T-helper 2 cell treated with Interferon-gamma antibody and Interleukin-4, amounts not matched to agents 5 μg/mL and 100 μg/mL, for 36 hours (primary cell): ENCODE measurements around the gene FGD5.

Source experiments
- DNase-seq: peaks from one replicate; pipeline ENCODE4 v3.0.0; 2021; ENCODE audit warnings: low spot score
- H3K27ac Mint-ChIP-seq: one replicate; pipeline ENCODE4 v1.8.0; 2021; ENCODE audit warnings: mild to moderate bottlenecking, mixed read lengths
- H3K27me3 Mint-ChIP-seq: one replicate; pipeline ENCODE4 v1.8.0; 2021; ENCODE audit warnings: low read depth, mixed read lengths
- H3K36me3 Mint-ChIP-seq: one replicate; pipeline ENCODE4 v1.8.0; 2021; ENCODE audit warnings: low read depth, mixed read lengths
- H3K4me1 Mint-ChIP-seq: one replicate; pipeline ENCODE4 v1.8.0; 2021; ENCODE audit warnings: low read depth, mixed read lengths
- H3K4me3 Mint-ChIP-seq: one replicate; pipeline ENCODE4 v1.8.0; 2022; ENCODE audit warnings: mild to moderate bottlenecking, moderate library complexity, mixed read lengths
- H3K9me3 Mint-ChIP-seq: one replicate; pipeline ENCODE4 v1.8.0; 2021; ENCODE audit warnings: mixed read lengths

FGD5 gene

DNA sequence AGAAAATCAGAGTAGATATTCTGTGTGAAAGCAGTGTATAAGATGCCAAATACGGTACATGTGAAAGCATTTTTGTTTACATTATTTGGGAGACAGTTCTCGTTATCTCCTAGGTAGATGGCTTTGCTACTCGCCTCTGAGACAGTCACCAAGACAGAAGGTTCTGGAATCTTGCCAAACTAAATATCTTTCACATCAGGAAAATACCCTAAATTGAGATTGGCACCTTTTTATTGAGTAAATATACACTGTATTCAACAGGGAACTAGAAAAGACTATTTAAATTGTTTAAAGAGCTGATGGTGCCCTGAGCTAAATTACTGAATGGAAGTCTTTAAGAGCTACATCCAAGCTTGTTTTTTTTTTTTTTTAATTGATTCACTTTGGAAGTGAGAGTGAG is 3.4 kb downstream of the FGD5 start:
- no peaks in the 10 kb centered on the region for H3K36me3 Mint-ChIP-seq
- no peak for DNase-seq
- H3K9me3 Mint-ChIP-seq: no peaks in the 10 kb centered on the region
- no peak overlapping the region for H3K27ac Mint-ChIP-seq
- H3K4me3 Mint-ChIP-seq: no peak overlapping the region
- no peaks in the 10 kb centered on the region for H3K4me1 Mint-ChIP-seq
- peaks cover 4% of the 10 kb centered on the region for H3K27me3 Mint-ChIP-seq

DNA sequence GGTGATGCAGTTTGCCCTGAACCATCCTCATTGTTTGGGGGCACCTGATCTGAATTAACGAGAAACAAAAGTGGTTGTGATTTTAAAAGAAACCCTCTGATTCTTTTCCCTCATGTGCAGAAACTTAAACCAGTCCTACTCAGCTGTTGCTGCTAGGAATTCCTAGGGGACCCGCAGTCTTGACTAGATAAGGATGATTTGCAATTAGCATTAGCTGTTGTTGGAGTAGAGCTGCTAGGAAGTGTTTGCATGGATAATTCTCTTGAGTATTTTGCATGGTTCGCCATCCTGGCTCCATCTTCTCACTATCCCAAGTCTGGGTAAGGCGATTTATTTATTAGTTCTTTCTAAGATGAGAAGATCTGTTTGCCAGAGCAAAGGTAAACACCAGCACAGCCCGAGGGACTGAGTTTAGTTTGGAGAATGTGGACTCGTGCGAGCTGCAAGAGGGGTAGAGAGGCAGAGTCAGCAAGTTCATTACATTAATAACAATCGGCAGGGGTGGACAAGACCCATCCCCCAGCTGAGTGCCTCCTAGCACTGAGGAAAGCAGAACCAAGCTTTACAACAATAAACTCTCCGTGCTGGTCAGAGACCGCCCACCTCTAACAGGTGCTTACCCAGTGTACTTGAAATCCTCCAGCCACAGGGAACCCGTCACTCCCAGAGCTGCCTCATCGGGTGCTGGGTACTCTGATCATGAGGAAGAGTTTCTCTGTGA is 4.1 kb downstream of the FGD5 start:
- Mint-ChIP-seq H3K4me3 (no peak overlapping the region), H3K27ac (no peak overlapping the region)

GRCh38 chr3:14823393-14823792 is 4.6 kb downstream of the FGD5 start:
- no peaks in the 10 kb centered on the region for H3K4me1 Mint-ChIP-seq
- DNase-seq: no peak
- peaks cover 7% of the 10 kb centered on the region for H3K27me3 Mint-ChIP-seq
- no peaks in the 10 kb centered on the region for H3K9me3 Mint-ChIP-seq
- no peaks in the 10 kb centered on the region for H3K36me3 Mint-ChIP-seq
- H3K27ac Mint-ChIP-seq: no peak overlapping the region
- H3K4me3 Mint-ChIP-seq: no peak overlapping the region

More for the DNA sequence above, 4.1 kb downstream of the FGD5 start:
- no peak for DNase-seq
- no peaks in the 10 kb centered on the region for H3K4me1 Mint-ChIP-seq
- H3K36me3 Mint-ChIP-seq: no peaks in the 10 kb centered on the region
- H3K27me3 Mint-ChIP-seq: peaks cover 5% of the 10 kb centered on the region
- no peaks in the 10 kb centered on the region for H3K9me3 Mint-ChIP-seq

GRCh38 chr3:14823910-14824629 is 5.3 kb downstream of the FGD5 start:
- H3K4me3 Mint-ChIP-seq: no peak overlapping the region
- H3K27me3 Mint-ChIP-seq: peaks cover 9% of the 10 kb centered on the region
- no peak for DNase-seq
- no peak overlapping the region for H3K27ac Mint-ChIP-seq
- H3K9me3 Mint-ChIP-seq: no peaks in the 10 kb centered on the region
- no peaks in the 10 kb centered on the region for H3K4me1 Mint-ChIP-seq
- H3K36me3 Mint-ChIP-seq: no peaks in the 10 kb centered on the region

- DNase-seq: no peak
- H3K27ac Mint-ChIP-seq: no peak overlapping the region
Measured at GRCh38 chr3:14824646-14825045, 5.9 kb downstream of the FGD5 start.

GRCh38 chr3:14826069-14826468 is 7.3 kb downstream of the FGD5 start:
- Mint-ChIP-seq H3K4me1 (no peaks in the 10 kb centered on the region), H3K9me3 (no peaks in the 10 kb centered on the region), H3K4me3 (no peak overlapping the region), H3K36me3 (no peaks in the 10 kb centered on the region), H3K27me3 (peaks cover 13% of the 10 kb centered on the region), H3K27ac (no peak overlapping the region)
- DNase-seq: no peak

More at GRCh38 chr3:14824646-14825045, 5.9 kb downstream of the FGD5 start:
- no peaks in the 10 kb centered on the region for H3K36me3 Mint-ChIP-seq
- H3K4me3 Mint-ChIP-seq: no peak overlapping the region
- peaks cover 10% of the 10 kb centered on the region for H3K27me3 Mint-ChIP-seq
- no peaks in the 10 kb centered on the region for H3K4me1 Mint-ChIP-seq
- H3K9me3 Mint-ChIP-seq: no peaks in the 10 kb centered on the region

GRCh38 chr3:14827776-14828175 is 9.0 kb downstream of the FGD5 start:
- Mint-ChIP-seq H3K4me3 (no peak overlapping the region), H3K27ac (no peak overlapping the region), H3K27me3 (peaks cover 13% of the 10 kb centered on the region), H3K4me1 (no peaks in the 10 kb centered on the region), H3K9me3 (no peaks in the 10 kb centered on the region), H3K36me3 (no peaks in the 10 kb centered on the region)
- DNase-seq: no peak

GRCh38 chr3:14829811-14830210 is 11.0 kb downstream of the FGD5 start:
- Mint-ChIP-seq H3K4me3 (no peak overlapping the region), H3K36me3 (no peaks in the 10 kb centered on the region), H3K9me3 (no peaks in the 10 kb centered on the region), H3K27ac (no peak overlapping the region), H3K27me3 (peaks cover 10% of the 10 kb centered on the region), H3K4me1 (no peaks in the 10 kb centered on the region)
- DNase-seq: no peak

GRCh38 chr3:14831916-14832450 is 13.2 kb downstream of the FGD5 start:
- no peak overlapping the region for H3K27ac Mint-ChIP-seq
- peaks cover 10% of the 10 kb centered on the region for H3K27me3 Mint-ChIP-seq
- H3K4me1 Mint-ChIP-seq: no peaks in the 10 kb centered on the region
- no peaks in the 10 kb centered on the region for H3K36me3 Mint-ChIP-seq
- no peaks in the 10 kb centered on the region for H3K9me3 Mint-ChIP-seq
- no peak overlapping the region for H3K4me3 Mint-ChIP-seq
- DNase-seq: no peak

- H3K27me3 Mint-ChIP-seq: peaks cover 7% of the 10 kb centered on the region
- H3K27ac Mint-ChIP-seq: no peak overlapping the region
- no peak for DNase-seq
- H3K36me3 Mint-ChIP-seq: no peaks in the 10 kb centered on the region
- H3K4me3 Mint-ChIP-seq: no peak overlapping the region
- H3K4me1 Mint-ChIP-seq: no peaks in the 10 kb centered on the region
- H3K9me3 Mint-ChIP-seq: no peaks in the 10 kb centered on the region
Measured at GRCh38 chr3:14832975-14833722, 14.4 kb downstream of the FGD5 start.

- Mint-ChIP-seq H3K27ac (no peak overlapping the region), H3K27me3 (peaks cover 9% of the 10 kb centered on the region), H3K4me1 (no peaks in the 10 kb centered on the region), H3K9me3 (no peaks in the 10 kb centered on the region), H3K36me3 (no peaks in the 10 kb centered on the region), H3K4me3 (no peak overlapping the region)
- no peak for DNase-seq
Measured at GRCh38 chr3:14834121-14834520, 15.4 kb downstream of the FGD5 start.

DNA sequence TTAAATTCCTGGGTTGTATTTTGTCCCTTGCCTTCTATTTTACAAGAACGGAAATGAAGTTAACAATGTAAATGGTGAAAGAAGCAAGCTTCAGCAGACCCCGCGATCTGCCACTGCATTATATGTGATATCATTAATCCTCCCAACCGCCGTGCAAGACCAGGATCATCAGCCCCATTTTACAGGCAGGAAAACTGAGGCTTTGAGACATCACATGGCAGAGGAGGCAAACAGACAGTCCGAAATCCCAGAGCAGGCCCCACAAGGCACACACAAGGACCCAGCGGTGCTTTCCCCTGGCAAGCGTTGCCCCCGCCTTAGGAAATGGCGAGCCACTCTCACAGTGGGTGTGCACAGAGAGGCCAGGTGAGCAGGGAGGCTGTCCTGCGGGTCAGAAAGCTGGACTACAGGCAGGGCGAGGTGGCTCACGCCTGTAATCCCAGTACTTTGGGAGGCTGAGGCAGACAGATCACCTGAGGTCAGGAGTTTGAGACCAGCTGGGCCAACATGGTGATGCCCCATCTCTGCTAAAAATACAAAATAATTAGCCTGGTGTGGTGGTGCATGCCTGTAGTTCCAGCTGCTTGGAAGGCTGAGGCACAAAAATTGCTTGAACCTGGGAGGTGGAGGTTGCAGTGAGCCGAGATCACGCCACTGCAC is 16.2 kb downstream of the FGD5 start:
- DNase-seq: no peak
- no peak overlapping the region for H3K4me3 Mint-ChIP-seq
- no peak overlapping the region for H3K27ac Mint-ChIP-seq
- no peaks in the 10 kb centered on the region for H3K4me1 Mint-ChIP-seq
- H3K9me3 Mint-ChIP-seq: no peaks in the 10 kb centered on the region
- H3K27me3 Mint-ChIP-seq: peaks cover 8% of the 10 kb centered on the region
- H3K36me3 Mint-ChIP-seq: no peaks in the 10 kb centered on the region

- no peak overlapping the region for H3K27ac Mint-ChIP-seq
- no peaks in the 10 kb centered on the region for H3K36me3 Mint-ChIP-seq
- H3K27me3 Mint-ChIP-seq: peaks cover 6% of the 10 kb centered on the region
- no peaks in the 10 kb centered on the region for H3K9me3 Mint-ChIP-seq
- no peak overlapping the region for H3K4me3 Mint-ChIP-seq
- no peaks in the 10 kb centered on the region for H3K4me1 Mint-ChIP-seq
- no peak for DNase-seq
Measured at GRCh38 chr3:14836049-14836468, 17.3 kb downstream of the FGD5 start.
